CD4-positive, alpha-beta T cell treated with Interleukin-4 for 1 hour (primary cell): Measurements from ENCODE around the gene NANOS2.

Source experiments
- DNase-seq, 2 donors: peaks; one replicate each; pipeline ENCODE4 v3.0.0-alpha.2; 2020 to 2022

NANOS2 gene

GRCh38 chr19:45890877-45891276 is 23.7 kb downstream of the NANOS2 start:
- DNase-seq = no peak

- no peak for DNase-seq
These were observed 25.2 kb downstream of the NANOS2 start for GRCh38 chr19:45889210-45889885.

GRCh38 chr19:45887200-45887710 is 27.3 kb downstream of the NANOS2 start:
- no peak for DNase-seq

GRCh38 chr19:45886427-45887199 is 28.0 kb downstream of the NANOS2 start:
- peak; percentile 92 to 94 for DNase-seq

GRCh38 chr19:45885556-45886426 is 28.8 kb downstream of the NANOS2 start, which contains the start of gene IRF2BP1:
IRF2BP1 (minus strand) TSS chr19:45886141; CDS start chr19:45885774, 367 bp downstream.
- peak; percentile 92 to 93 for DNase-seq

- DNase-seq = no peak
These were observed 29.7 kb downstream of the NANOS2 start for GRCh38 chr19:45884682-45885555.

- DNase-seq = no peak
These were observed 30.5 kb downstream of the NANOS2 start for GRCh38 chr19:45883881-45884681.

GRCh38 chr19:45883586-45883880 is 31.0 kb downstream of the NANOS2 start:
- DNase-seq = no peak

GRCh38 chr19:45882652-45883585 is 31.7 kb downstream of the NANOS2 start:
- DNase-seq = peak; percentile 86 to 88

GRCh38 chr19:45881909-45882528 is 32.6 kb downstream of the NANOS2 start:
- DNase-seq = no peak

GRCh38 chr19:45881082-45881908 is 33.3 kb downstream of the NANOS2 start:
- no peak for DNase-seq

GRCh38 chr19:45879971-45880370 is 34.6 kb downstream of the NANOS2 start:
- DNase-seq = no peak

GRCh38 chr19:45879055-45879454 is 35.5 kb downstream of the NANOS2 start:
- DNase-seq = no peak

GRCh38 chr19:45878043-45878794 is 36.4 kb downstream of the NANOS2 start:
- no peak for DNase-seq

GRCh38 chr19:45876411-45877197 is 38.0 kb downstream of the NANOS2 start:
- peak in 1 of 2 donors; percentile 8 for DNase-seq

GRCh38 chr19:45876161-45876410 is 38.5 kb downstream of the NANOS2 start:
- no peak for DNase-seq

- no peak for DNase-seq
These were observed 40.0 kb downstream of the NANOS2 start for GRCh38 chr19:45874620-45874966.
